Smooth muscle cell (in vitro differentiated cells): ENCODE measurements around the gene FMN1. TPM values are rescaled to one million over a fixed set of nuclear protein-coding genes. Genes with fewer than 3 reads are reported as not detected.
A peak's percentile ranks its signal among the peaks of the same experiment; 100 is the strongest.

Experiments used
- DNase-seq: peaks from one replicate; lab custom pipeline; 2025; ENCODE audit not compliant: unreplicated experiment; lab: John Stamatoyannopoulos, UW
- H2AFZ ChIP-seq: fragments of 200-600 bp; sonication (generic); 2 replicates; pipeline ENCODE4 v1.6.0; 2016; ENCODE audit warnings: antibody characterized with exemption, low read depth, mild to moderate bottlenecking
- H3F3A ChIP-seq: fragments of 200-600 bp; sonication (generic); 2 replicates; pipeline ENCODE4 v1.6.0; 2017; ENCODE audit warnings: antibody characterized with exemption, low read depth
- H3K27ac ChIP-seq: fragments of 200-600 bp; sonication (generic); 2 replicates; pipeline ENCODE4 v1.5.1; 2016; ENCODE audit warnings: low read depth, mild to moderate bottlenecking
- H3K27me3 ChIP-seq: fragments of 200-600 bp; sonication (generic); 2 replicates; pipeline ENCODE4 v1.6.1; 2016; ENCODE audit warnings: low read depth, mild to moderate bottlenecking
- H3K36me3 ChIP-seq: fragments of 200-600 bp; sonication (generic); 2 replicates; pipeline ENCODE4 v1.5.1; 2016; ENCODE audit warnings: low read depth
- H3K4me1 ChIP-seq: fragments of 200-600 bp; sonication (generic); 2 replicates; pipeline ENCODE4 v1.5.1; 2016; ENCODE audit warnings: low read depth
- H3K4me2 ChIP-seq: fragments of 200-600 bp; sonication (generic); 2 replicates; pipeline ENCODE4 v1.6.0; 2016; ENCODE audit warnings: mild to moderate bottlenecking
- H3K4me3 ChIP-seq: fragments of 200-600 bp; sonication (generic); 2 replicates; pipeline ENCODE4 v1.5.1; 2016; ENCODE audit warnings: mild to moderate bottlenecking
- H3K79me2 ChIP-seq: fragments of 200-600 bp; sonication (generic); 2 replicates; pipeline ENCODE4 v1.6.0; 2016; ENCODE audit warnings: low read depth, mild to moderate bottlenecking
- H3K9ac ChIP-seq: fragments of 200-600 bp; sonication (generic); 2 replicates; pipeline ENCODE4 v1.6.0; 2016; ENCODE audit warnings: low read depth
- H3K9me3 ChIP-seq: fragments of 200-600 bp; sonication (generic); replicated peaks from 2 replicates; pipeline ENCODE4 v1.5.1; 2016; ENCODE audit warnings: low read depth
- H4K20me1 ChIP-seq: fragments of 200-600 bp; sonication (generic); 2 replicates; pipeline ENCODE4 v1.6.0; 2016; ENCODE audit warnings: low read depth
- WGBS: methylation state at CpG from one replicate; pipeline ENCODE4 v1.1.7; 2016; ENCODE audit warnings: low lambda C conversion rate; 5-methylcytosine and 5-hydroxymethylcytosine counted together
- polyA plus RNA-seq: library from polyadenylated mRNA; unstranded; fragments of >200 nt; fragmentation: Nextera tagmentation; extraction: Ambion mirVana; gene quantifications from 2 replicates; pipeline ENCODE4 v1.2.1, GENCODE V29; 2016
- total RNA-seq: library from RNA; depleted of rRNA; stranded (reverse); fragments of >200 nt; gene quantifications from 2 replicates; pipeline ENCODE4 v1.2.3, GENCODE V29; 2014
- TF ChIP-seq, protein P1 (sequence below): fragments of 200-600 bp; sonication (generic); IDR thresholded peaks from 2 replicates; pipeline ENCODE4 v1.5.1; 2017; ENCODE audit warnings: borderline replicate concordance, mild to moderate bottlenecking, antibody characterized with exemption; ENCODE audit not compliant: insufficient read depth, poor library complexity, severe bottlenecking

The FMN1 gene
- total and polyA plus RNA-seq, 2 experiments from 2014 or later: 0.08 to 4.0 TPM

DNA sequence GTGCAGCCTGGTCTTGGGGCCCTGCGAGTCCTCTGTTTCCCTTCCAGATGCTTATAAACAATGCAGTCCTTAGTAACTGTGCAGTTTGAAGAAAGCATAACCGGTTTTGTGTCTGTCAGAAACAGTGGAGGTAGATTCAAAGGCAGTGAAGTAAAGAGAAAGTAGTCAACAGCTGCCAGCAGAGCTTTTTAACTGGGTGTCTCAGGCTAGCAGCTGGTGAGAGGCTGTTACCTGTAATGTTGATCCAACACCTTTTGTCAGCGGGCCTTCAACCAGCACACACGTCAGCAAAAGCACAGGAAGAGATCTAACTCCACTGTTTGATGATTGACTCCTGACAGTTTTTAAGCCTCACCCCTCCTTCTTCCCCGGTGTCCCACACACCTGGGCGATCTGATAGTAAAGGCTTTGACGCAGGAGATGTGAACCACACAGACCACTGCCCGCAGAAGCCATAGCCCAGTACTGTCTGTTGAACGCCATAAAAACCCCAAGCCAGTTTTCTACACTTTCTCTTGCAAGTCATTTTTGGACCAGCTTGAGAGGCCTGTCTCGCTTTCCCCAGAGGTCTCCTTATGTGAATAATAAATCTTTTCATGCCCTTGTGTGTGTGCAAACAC is 178.0 kb downstream of the FMN1 start:
- Histone ChIP-seq H3K79me2 (no peaks in the 10 kb centered on the region), H2AFZ (no peak overlapping the region), H3K9me3 (no peaks in the 10 kb centered on the region), H3K4me1 (no peaks in the 10 kb centered on the region), H3K9ac (no peak overlapping the region), H4K20me1 (no peaks in the 10 kb centered on the region), H3F3A (no peaks in the 10 kb centered on the region), H3K4me3 (no peak overlapping the region), H3K36me3 (no peaks in the 10 kb centered on the region), H3K27me3 (no peaks in the 10 kb centered on the region), H3K27ac (no peak overlapping the region), H3K4me2 (no peak overlapping the region)
- TF ChIP-seq, protein P1, sequence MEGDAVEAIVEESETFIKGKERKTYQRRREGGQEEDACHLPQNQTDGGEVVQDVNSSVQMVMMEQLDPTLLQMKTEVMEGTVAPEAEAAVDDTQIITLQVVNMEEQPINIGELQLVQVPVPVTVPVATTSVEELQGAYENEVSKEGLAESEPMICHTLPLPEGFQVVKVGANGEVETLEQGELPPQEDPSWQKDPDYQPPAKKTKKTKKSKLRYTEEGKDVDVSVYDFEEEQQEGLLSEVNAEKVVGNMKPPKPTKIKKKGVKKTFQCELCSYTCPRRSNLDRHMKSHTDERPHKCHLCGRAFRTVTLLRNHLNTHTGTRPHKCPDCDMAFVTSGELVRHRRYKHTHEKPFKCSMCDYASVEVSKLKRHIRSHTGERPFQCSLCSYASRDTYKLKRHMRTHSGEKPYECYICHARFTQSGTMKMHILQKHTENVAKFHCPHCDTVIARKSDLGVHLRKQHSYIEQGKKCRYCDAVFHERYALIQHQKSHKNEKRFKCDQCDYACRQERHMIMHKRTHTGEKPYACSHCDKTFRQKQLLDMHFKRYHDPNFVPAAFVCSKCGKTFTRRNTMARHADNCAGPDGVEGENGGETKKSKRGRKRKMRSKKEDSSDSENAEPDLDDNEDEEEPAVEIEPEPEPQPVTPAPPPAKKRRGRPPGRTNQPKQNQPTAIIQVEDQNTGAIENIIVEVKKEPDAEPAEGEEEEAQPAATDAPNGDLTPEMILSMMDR: no peak
- WGBS: 96% methylated on average over 10 of the region's 10 CpGs
- no peak for DNase-seq

DNA sequence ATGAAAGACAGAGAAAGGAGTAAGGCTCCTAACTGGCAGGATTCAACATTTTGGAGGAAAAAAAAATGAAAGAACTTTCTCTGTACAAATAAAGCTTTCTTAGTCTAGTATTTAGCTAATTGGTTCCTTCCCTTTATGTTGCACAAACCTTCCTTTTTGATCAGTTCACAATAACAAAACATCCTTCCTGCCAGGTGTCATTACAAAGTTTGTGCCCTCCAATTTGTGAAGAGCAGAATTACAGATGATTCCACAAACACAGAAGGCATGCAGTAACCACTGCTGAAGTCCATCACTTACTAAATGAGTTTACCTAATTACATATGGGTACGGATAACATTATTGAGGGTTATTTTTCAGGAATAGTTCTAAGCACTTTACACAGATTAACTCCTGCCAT is 179.9 kb downstream of the FMN1 start:
- 93% methylated on average over 1 of the region's 1 CpG for WGBS
- H3K79me2 ChIP-seq: no peaks in the 10 kb centered on the region
- no peak for DNase-seq
- H3K36me3 ChIP-seq: no peaks in the 10 kb centered on the region
- no peak overlapping the region for H3K4me3 ChIP-seq
- H2AFZ ChIP-seq: no peak overlapping the region
- no peaks in the 10 kb centered on the region for H3F3A ChIP-seq
- H3K27ac ChIP-seq: peak overlapping the region; percentile 23
- TF ChIP-seq, protein P1: no peak
- H3K4me1 ChIP-seq: no peaks in the 10 kb centered on the region
- H3K9me3 ChIP-seq: no peaks in the 10 kb centered on the region
- H3K9ac ChIP-seq: no peak overlapping the region
- no peaks in the 10 kb centered on the region for H3K27me3 ChIP-seq
- no peaks in the 10 kb centered on the region for H4K20me1 ChIP-seq
- no peak overlapping the region for H3K4me2 ChIP-seq

DNA sequence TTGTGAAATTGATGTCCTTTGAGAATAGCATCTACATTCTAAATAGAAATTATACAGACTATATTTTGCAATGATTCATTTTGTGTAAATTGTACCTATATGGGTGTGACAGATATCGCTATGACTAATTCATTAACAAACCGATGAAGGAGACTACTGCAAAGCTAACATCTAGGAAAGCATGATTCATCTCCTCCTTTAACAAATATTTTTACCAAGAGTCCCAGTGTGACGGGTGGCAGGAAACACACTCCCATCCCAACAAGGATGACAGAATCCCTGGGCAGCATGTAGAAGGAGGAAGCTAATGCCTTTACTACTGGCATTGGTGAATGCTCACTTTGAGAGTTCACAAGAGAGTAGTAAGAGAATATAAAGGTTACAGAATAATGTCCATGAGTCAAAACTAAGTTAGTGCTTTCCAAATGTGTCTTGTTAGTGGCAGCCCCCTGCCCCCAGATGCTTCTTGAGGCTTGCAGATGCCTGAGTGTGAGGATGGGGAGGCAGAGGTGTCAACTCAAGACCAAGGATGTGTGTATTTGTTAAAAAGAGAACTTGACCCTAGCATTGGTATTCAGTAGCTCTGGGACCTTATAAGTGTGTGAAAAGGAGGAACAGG is 180.6 kb downstream of the FMN1 start:
- no peak overlapping the region for H2AFZ ChIP-seq
- no peaks in the 10 kb centered on the region for H3K36me3 ChIP-seq
- H4K20me1 ChIP-seq: no peaks in the 10 kb centered on the region
- no peaks in the 10 kb centered on the region for H3K4me1 ChIP-seq
- TF ChIP-seq, protein P1: no peak
- no peaks in the 10 kb centered on the region for H3K27me3 ChIP-seq
- 38% methylated on average over 3 of the region's 3 CpGs for WGBS
- no peak for DNase-seq
- H3F3A ChIP-seq: no peaks in the 10 kb centered on the region
- H3K79me2 ChIP-seq: no peaks in the 10 kb centered on the region
- no peak overlapping the region for H3K4me3 ChIP-seq
- H3K9me3 ChIP-seq: no peaks in the 10 kb centered on the region
- no peak overlapping the region for H3K9ac ChIP-seq
- H3K27ac ChIP-seq: peak overlapping the region; percentile 23
- H3K4me2 ChIP-seq: peak overlapping the region; percentile 10

DNA sequence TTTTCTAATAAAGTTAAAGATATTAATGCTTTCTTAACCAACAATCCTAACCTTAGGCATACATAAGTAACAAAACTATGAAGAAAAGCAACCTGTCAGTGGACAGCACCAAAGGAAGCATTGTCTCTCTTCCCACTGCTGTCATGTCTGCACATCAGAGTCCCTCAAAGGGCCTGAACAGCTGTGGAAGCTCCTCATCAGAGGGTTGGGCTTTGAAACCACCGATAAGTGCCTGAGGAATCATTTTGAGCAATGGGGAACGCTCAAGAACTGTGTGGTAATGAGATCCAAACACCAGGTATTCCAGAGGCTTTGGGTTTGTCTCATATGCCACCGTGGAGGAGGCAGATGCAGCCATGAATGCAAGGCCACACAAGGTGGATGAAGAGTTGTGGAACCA is 182.5 kb downstream of the FMN1 start:
- Histone ChIP-seq H3K4me3 (no peak overlapping the region), H2AFZ (no peak overlapping the region), H3F3A (no peaks in the 10 kb centered on the region), H3K36me3 (no peaks in the 10 kb centered on the region), H3K27ac (no peak overlapping the region), H3K27me3 (no peaks in the 10 kb centered on the region), H3K9me3 (no peaks in the 10 kb centered on the region), H3K4me1 (peaks cover 6% of the 10 kb centered on the region), H3K79me2 (no peaks in the 10 kb centered on the region), H4K20me1 (no peaks in the 10 kb centered on the region), H3K4me2 (no peak overlapping the region), H3K9ac (no peak overlapping the region)
- TF ChIP-seq, protein P1: no peak
- WGBS: 88% methylated on average over 3 of the region's 3 CpGs
- DNase-seq: no peak
